Skeletal muscle tissue (tissue), 4 donors: ENCODE measurements around the gene TRAPPC5. TPM values are rescaled to one million over a fixed set of nuclear protein-coding genes. Genes with fewer than 3 reads are reported as not detected.

Experiments used
- H3K27ac ChIP-seq: one replicate; pipeline ENCODE4 v1.7.0; 2013; ENCODE audit warnings: mild to moderate bottlenecking, low read depth, low read length, inconsistent platforms
- H3K27me3 ChIP-seq, 3 donors: one replicate each; pipeline ENCODE4 v1.7.0; 2013; ENCODE audit warnings: low read length in 3 of 3; ENCODE audit not compliant: control insufficient read depth in 3 of 3, insufficient read depth in 3 of 3
- H3K36me3 ChIP-seq, 3 donors: one replicate each; pipeline ENCODE4 v1.7.0; 2013; ENCODE audit warnings: low read length in 3 of 3; ENCODE audit not compliant: control insufficient read depth in 3 of 3, insufficient read depth in 3 of 3
- H3K4me1 ChIP-seq, 3 donors: one replicate each; pipeline ENCODE4 v1.7.0; 2013; ENCODE audit warnings: low read length in 3 of 3, mild to moderate bottlenecking in 3 of 3; ENCODE audit not compliant: control insufficient read depth in 3 of 3, insufficient read depth in 3 of 3
- H3K4me3 ChIP-seq, 3 donors: one replicate each; pipeline ENCODE4 v1.7.0; 2013; ENCODE audit warnings: low read length in 3 of 3
- H3K9ac ChIP-seq, 3 donors: one replicate each; pipeline ENCODE4 v1.7.0; 2013; ENCODE audit warnings: low read length in 3 of 3, mild to moderate bottlenecking in 3 of 3, moderate library complexity in 2 of 3, low read depth in 1 of 3
- H3K9me3 ChIP-seq, 3 donors: one replicate each; pipeline ENCODE4 v1.7.0; 2013; ENCODE audit warnings: low read length in 3 of 3; ENCODE audit not compliant: control insufficient read depth in 3 of 3
- total RNA-seq: library from RNA; depleted of rRNA; stranded (reverse); fragments of >200 nt; gene quantifications from one replicate; pipeline ENCODE4 v1.2.3, GENCODE V29; 2014
- donor health status: Osteomylitis.

Gene TRAPPC5
- total RNA-seq, 1 donor from 2014 or later: 9.4 TPM

DNA sequence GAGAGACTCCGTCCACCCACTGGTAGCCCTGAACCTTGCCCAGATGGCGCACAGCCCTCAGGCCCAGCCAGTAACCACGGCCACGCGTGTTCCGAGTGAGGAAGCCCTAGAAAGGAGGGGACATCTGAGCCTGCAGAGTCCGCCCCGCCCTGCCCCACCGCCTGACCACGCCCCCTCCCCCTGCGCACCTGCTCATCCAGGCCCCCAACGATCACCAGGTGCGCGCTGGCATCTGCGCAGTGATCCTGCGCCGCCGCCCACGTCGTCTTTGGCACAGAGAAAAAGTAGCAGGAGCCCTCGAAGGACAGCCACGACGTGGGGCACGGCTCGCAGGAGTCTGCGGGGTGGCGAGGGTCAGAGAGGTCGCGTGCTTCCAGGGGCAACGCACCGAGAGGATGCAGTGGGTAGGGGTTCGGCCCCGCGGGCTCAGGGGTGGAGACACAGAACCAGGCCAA lies 49.2 kb downstream of the TRAPPC5 start:
- Histone ChIP-seq H3K27ac (no peak overlapping the region), H3K4me3 (no peak overlapping the region), H3K36me3 (no peaks in the 10 kb centered on the region), H3K9me3 (no peaks in the 10 kb centered on the region), H3K4me1 (no peaks in the 10 kb centered on the region), H3K9ac (no peak overlapping the region), H3K27me3 (peaks cover 37 to 47% (median 42%) of the 10 kb centered on the region in 3 donors)

DNA sequence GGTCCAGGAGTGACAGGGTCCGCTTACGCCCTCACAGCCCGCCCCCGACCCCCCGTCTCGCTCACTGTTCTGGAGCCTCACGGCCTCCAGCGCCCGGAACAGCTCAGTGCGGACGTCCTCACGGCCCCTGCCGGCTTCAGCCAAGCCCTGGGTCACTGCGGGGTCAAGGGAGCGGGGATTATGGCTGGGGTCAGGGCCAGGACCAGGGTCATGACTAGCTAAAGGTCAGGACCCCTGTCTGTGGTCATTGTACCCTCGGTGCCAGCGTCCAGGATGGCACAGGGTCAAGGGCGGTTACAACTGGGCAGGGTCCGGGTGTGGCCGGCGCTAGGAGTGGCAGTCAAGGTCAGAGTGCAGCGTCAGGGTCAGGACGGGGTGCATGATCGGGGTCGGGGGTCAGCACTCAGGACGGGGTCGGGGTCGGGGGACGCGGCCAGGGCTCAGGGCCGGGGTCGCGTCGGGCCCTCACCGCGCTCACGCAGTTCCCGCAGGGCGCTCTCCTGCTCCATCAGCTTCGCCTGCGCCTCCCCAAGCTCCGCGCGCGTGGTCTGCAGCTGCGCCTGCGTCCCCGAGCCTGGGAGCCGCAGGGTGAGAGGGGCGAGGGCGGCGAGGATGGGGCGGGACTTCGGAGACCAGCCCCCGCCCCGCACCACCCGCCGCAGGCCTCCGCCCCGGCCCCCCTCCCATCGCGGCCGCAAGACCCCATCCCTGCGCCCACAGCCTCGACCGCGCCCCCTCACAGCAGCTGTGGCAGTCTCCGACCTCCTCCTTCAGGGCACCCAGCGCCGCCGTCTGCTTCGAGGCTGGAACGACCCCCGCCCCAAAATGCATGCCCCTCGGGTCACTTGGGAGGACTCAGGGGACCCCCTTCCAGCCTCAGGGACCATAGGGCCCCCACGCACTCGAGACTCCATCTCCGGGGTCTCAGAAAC lies 49.9 kb downstream of the TRAPPC5 start:
- Histone ChIP-seq H3K4me3 (no peak overlapping the region), H3K4me1 (no peaks in the 10 kb centered on the region), H3K9ac (no peak overlapping the region), H3K9me3 (no peaks in the 10 kb centered on the region), H3K27me3 (peaks cover 37 to 47% (median 42%) of the 10 kb centered on the region in 3 donors), H3K36me3 (no peaks in the 10 kb centered on the region), H3K27ac (no peak overlapping the region)

DNA sequence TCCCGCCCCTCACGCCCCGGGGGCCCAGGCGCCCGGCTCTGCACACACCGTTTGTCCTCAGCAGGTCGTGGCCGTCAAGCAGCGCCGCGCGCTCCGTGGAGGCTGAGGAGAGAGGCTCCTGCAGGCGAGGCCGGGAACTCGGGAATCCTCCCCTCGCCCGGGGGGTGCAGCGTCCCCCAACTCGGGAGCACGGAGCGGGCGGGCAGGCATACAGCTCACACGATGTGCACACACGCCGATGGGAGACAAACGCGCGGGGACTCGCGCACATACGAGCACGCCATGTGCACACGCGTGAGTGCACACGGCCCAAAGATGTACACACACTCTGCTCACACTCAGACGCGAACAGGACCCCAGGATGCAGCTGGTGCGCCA lies 50.6 kb downstream of the TRAPPC5 start:
- Histone ChIP-seq H3K9ac (no peak overlapping the region), H3K4me1 (no peaks in the 10 kb centered on the region), H3K27me3 (peaks cover 37 to 47% (median 42%) of the 10 kb centered on the region in 3 donors), H3K9me3 (no peaks in the 10 kb centered on the region), H3K36me3 (no peaks in the 10 kb centered on the region), H3K27ac (no peak overlapping the region), H3K4me3 (no peak overlapping the region)

DNA sequence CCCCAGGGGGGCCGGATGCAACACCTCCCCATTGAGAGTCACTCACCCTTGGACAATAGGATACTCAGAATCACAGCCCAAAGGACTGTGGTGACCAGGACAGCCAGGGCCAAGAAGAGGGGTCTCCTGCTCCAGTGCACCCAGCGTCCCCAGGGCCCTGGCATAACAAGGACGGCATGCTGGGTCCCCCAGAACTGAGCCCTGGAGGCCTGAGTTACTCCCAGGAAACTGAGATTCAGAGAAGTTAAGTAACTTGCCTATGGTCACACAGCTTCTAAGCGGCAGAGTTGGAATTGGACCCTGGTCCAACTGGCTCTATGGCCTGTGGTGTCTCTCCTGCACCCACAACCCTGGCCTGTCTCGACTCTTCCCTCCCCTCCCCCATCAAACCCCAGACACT lies 51.0 kb downstream of the TRAPPC5 start:
- H3K27ac ChIP-seq: no peak overlapping the region
- H3K9me3 ChIP-seq: no peaks in the 10 kb centered on the region
- H3K36me3 ChIP-seq: no peaks in the 10 kb centered on the region
- H3K4me3 ChIP-seq: no peak overlapping the region
- no peaks in the 10 kb centered on the region for H3K4me1 ChIP-seq
- H3K27me3 ChIP-seq: peaks cover 37 to 47% (median 42%) of the 10 kb centered on the region in 3 donors
- H3K9ac ChIP-seq: no peak overlapping the region

DNA sequence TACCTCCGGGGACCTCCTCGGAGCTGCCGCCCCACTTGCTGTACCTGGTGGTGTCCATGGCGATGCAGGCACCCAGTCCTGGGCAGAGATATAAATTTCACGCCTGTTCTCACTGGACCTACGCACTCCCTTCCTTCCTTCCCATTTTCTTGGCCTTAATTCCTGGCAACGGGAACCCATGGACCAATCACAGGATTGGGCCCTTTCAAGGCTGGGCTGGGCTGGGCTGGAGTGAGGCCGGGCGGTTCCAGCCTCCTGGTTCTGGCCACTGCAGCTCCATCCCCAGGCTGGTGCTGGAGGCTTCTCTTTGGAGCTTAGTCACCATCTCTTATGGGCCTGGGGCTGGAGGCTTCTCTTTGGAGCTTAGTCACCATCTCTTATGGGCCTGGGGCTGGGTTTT lies 51.4 kb downstream of the TRAPPC5 start, which contains the start of gene CLEC4G:
Gene CLEC4G (minus strand): TSS at position 66 of the 400 bp plus-strand sequence. CDS start 8 bp downstream, at position 58.
- Histone ChIP-seq H3K27ac (no peak within 1 kb of the TSS), H3K9me3 (no peaks in the 10 kb centered on the region), H3K4me3 (no peak within 1 kb of the TSS), H3K9ac (no peak within 1 kb of the TSS), H3K36me3 (no peaks in the 10 kb centered on the region), H3K4me1 (no peaks in the 10 kb centered on the region), H3K27me3 (peaks cover 37 to 47% (median 42%) of the 10 kb centered on the region in 3 donors)

DNA sequence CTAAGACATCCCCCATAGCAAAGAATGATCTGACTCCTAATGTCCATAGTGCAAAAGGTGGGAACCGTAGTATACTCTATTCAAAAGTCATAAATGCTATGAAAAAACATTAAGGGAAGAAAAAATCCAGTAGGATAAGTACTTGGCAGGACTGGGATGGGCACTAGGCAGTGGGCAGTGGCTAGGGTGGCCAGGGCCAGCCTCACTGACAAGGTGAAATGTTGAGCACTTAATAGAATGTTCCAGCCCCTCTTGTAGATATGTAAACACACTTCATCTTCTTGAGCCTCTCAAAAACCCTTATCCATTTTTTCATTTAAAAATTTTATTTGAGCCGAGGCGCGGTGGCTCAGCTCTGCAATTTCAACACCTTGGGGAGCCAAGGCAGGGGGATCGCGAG lies 52.7 kb downstream of the TRAPPC5 start:
- no peak overlapping the region for H3K27ac ChIP-seq
- H3K4me1 ChIP-seq: no peaks in the 10 kb centered on the region
- no peaks in the 10 kb centered on the region for H3K9me3 ChIP-seq
- no peaks in the 10 kb centered on the region for H3K36me3 ChIP-seq
- peaks cover 31 to 42% (median 38%) of the 10 kb centered on the region in 3 donors for H3K27me3 ChIP-seq
- no peak overlapping the region for H3K9ac ChIP-seq
- no peak overlapping the region for H3K4me3 ChIP-seq

DNA sequence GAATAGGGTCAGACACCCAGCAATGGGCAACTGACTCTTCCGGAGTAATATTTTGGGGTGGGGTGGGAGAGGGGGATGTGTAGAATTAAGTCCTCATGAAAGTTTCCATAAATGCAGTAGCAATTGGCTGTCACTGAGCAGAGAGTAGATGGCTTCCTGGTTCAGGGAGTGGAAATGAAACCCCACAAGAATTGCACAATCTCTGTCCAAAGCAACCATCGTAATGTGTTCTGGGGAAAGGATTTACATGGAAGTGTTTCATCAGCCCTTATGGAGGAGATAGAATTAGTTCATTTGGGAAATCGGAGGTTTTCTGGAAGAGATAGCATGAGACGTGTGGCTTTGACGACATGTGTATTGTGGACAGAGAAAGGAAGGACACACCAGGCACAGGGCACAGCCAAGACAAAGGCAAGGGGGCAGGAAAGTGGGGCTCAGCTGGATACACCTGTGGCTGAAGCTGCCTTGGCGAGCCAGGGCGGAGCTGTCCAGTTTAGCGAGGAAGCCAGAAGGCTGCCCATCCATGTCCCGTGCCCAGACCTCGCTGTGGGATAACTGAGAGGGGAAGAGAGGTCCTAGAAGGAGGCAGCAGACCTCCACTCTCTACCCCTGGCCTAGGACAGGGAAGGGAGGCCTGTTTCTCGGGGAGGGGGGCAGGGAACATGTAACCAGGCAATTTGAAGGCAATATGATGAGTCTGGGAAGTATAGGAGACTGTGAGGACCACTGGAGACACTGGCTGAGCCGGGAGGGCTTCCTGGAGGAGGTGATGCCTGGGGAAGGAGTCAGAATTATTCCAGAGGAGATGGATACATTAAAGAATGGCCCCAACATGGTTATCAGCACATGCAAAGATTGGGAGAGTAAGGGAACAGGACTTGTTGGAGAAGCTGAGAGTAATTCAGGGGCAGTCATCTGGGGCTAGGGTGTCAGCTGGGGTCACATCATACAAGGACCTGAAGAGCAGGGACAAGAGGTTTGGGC lies 53.9 kb downstream of the TRAPPC5 start:
- Histone ChIP-seq H3K27ac (no peak overlapping the region), H3K27me3 (peaks cover 20 to 31% (median 27%) of the 10 kb centered on the region in 3 donors), H3K4me3 (no peak overlapping the region), H3K9ac (no peak overlapping the region), H3K9me3 (no peaks in the 10 kb centered on the region), H3K36me3 (no peaks in the 10 kb centered on the region), H3K4me1 (no peaks in the 10 kb centered on the region)

DNA sequence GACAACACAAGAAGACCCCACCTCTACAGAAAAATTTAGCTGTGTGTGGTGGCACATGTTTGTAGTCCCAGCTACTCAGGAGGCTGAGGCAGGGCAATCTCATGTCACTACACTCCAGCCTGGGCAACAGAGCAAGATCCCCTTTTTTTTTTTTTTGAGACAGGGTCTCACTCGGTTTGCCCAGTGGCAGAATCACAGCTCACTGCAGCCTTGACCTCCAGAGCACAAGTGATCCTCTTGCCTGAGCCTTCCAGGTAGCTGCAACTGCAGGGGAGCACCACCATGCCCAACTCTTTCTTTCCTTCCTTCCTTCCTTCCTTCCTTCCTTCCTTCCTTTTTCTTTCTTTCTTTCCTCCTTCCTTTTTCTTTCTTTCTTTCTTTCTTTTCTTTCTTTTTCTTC lies 55.5 kb downstream of the TRAPPC5 start:
- H3K36me3 ChIP-seq: no peaks in the 10 kb centered on the region
- no peak overlapping the region for H3K9ac ChIP-seq
- H3K9me3 ChIP-seq: no peaks in the 10 kb centered on the region
- no peak overlapping the region for H3K4me3 ChIP-seq
- no peak overlapping the region for H3K27ac ChIP-seq
- no peaks in the 10 kb centered on the region for H3K4me1 ChIP-seq
- H3K27me3 ChIP-seq: peaks cover 9 to 22% (median 14%) of the 10 kb centered on the region in 3 donors

DNA sequence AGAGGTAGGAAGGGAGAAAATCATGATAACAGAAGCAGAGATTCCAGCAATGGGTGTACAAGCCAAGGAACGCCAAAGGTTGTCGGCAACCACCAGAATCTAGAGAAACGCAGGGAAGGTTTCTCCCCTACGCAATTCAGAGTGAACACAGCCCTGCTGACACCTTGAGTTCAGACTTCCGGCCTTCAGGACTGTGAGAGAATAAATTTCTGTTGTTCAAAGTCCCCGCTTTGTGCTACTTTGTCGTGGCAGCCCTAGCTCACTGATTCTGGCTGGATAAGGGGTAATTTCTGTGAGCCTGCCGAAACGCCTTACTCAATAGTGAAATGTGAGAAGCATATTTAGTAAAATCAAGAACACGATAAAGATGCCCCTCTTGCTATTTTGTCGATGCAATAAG lies 56.6 kb downstream of the TRAPPC5 start:
- peaks cover 0 to 11% (median 3%) of the 10 kb centered on the region in 3 donors for H3K27me3 ChIP-seq
- H3K27ac ChIP-seq: no peak overlapping the region
- H3K4me3 ChIP-seq: no peak overlapping the region
- no peaks in the 10 kb centered on the region for H3K36me3 ChIP-seq
- no peak overlapping the region for H3K9ac ChIP-seq
- no peaks in the 10 kb centered on the region for H3K4me1 ChIP-seq
- no peaks in the 10 kb centered on the region for H3K9me3 ChIP-seq
